H9 (cell line): ENCODE data around the gene TPTE. TPM values are rescaled to one million over a fixed set of nuclear protein-coding genes. Genes with fewer than 3 reads are reported as not detected.
"Not testable (repeated sequence)": the region's sequence is repeated elsewhere in the genome, so short reads cannot be mapped to it uniquely, and the experiment has no call there.

Experiments
- DNase-seq: peaks from one replicate; pipeline ENCODE4 v3.0.0-alpha.2; 2017
- H2AFZ ChIP-seq: one replicate; pipeline ENCODE4 v1.6.1; 2013; ENCODE audit warnings: mild to moderate bottlenecking, low read length, control low read depth, moderate library complexity
- H2AK5ac ChIP-seq: 2 replicates; pipeline ENCODE4 v1.6.1; 2013; ENCODE audit warnings: low read length, control low read depth, mixed read lengths; ENCODE audit not compliant: insufficient read length
- H2BK120ac ChIP-seq: one replicate; pipeline ENCODE4 v1.6.1; 2013; ENCODE audit warnings: low read depth, mild to moderate bottlenecking, low read length, control low read depth, inconsistent platforms; ENCODE audit not compliant: poor library complexity, severe bottlenecking
- H2BK12ac ChIP-seq: 2 replicates; pipeline ENCODE4 v1.6.1; 2013; ENCODE audit warnings: low read length, control low read depth, mixed read lengths, low read depth; ENCODE audit not compliant: insufficient read length
- H2BK15ac ChIP-seq: 2 replicates; pipeline ENCODE4 v1.6.1; 2013; ENCODE audit warnings: low read depth, low read length, control low read depth
- H2BK20ac ChIP-seq: one replicate; pipeline ENCODE4 v1.6.1; 2013; ENCODE audit warnings: low read depth, mild to moderate bottlenecking, low read length, control low read depth, inconsistent platforms; ENCODE audit not compliant: poor library complexity, severe bottlenecking
- H2BK5ac ChIP-seq: 2 replicates; pipeline ENCODE4 v1.6.1; 2013; ENCODE audit warnings: low read length, control low read depth, mixed read lengths; ENCODE audit not compliant: insufficient read length
- H3K14ac ChIP-seq: 2 replicates; pipeline ENCODE4 v1.6.1; 2013; ENCODE audit warnings: low read length, control low read depth; ENCODE audit not compliant: insufficient read depth
- H3K18ac ChIP-seq: 2 replicates; pipeline ENCODE4 v1.6.1; 2013; ENCODE audit warnings: low read depth, mild to moderate bottlenecking, mixed read lengths, low read length, control low read depth; ENCODE audit not compliant: insufficient read length
- H3K23ac ChIP-seq: 2 replicates; pipeline ENCODE4 v1.6.1; 2013; ENCODE audit warnings: low read length, control low read depth, mixed read lengths, low read depth; ENCODE audit not compliant: insufficient read length
- H3K23me2 ChIP-seq: 2 replicates; pipeline ENCODE4 v1.6.1; 2013; ENCODE audit warnings: low read depth, mild to moderate bottlenecking, mixed read lengths, low read length, control low read depth; ENCODE audit not compliant: insufficient read length, poor library complexity, severe bottlenecking
- H3K27ac ChIP-seq: 2 replicates; pipeline ENCODE4 v1.5.1; 2013; ENCODE audit warnings: low read length, control low read depth, mixed read lengths, low read depth; ENCODE audit not compliant: insufficient read length
- H3K27me3 ChIP-seq: 2 replicates; pipeline ENCODE4 v1.6.1; 2013; ENCODE audit warnings: low read length, control low read depth, inconsistent platforms; ENCODE audit not compliant: insufficient read depth
- H3K4ac ChIP-seq: 2 replicates; pipeline ENCODE4 v1.6.1; 2013; ENCODE audit warnings: low read depth, mild to moderate bottlenecking, control low read depth, inconsistent platforms, low read length, moderate library complexity
- H3K4me1 ChIP-seq: 2 replicates; pipeline ENCODE4 v1.6.1; 2013; ENCODE audit warnings: low read length, control low read depth, inconsistent platforms; ENCODE audit not compliant: insufficient read depth
- H3K4me2 ChIP-seq: 2 replicates; pipeline ENCODE4 v1.6.1; 2013; ENCODE audit warnings: low read length, control low read depth, mixed read lengths; ENCODE audit not compliant: insufficient read length, insufficient read depth
- H3K56ac ChIP-seq: 2 replicates; pipeline ENCODE4 v1.6.1; 2013; ENCODE audit warnings: low read depth, mild to moderate bottlenecking, mixed read lengths, low read length, control low read depth; ENCODE audit not compliant: insufficient read length
- H3K79me1 ChIP-seq: 2 replicates; pipeline ENCODE4 v1.6.1; 2013; ENCODE audit warnings: low read depth, mild to moderate bottlenecking, moderate library complexity, low read length, control low read depth, inconsistent platforms; ENCODE audit not compliant: insufficient read depth, poor library complexity, severe bottlenecking
- H3K79me2 ChIP-seq: 2 replicates; pipeline ENCODE4 v1.6.1; 2013; ENCODE audit warnings: low read length, control low read depth, inconsistent platforms; ENCODE audit not compliant: insufficient read depth
- H3K9ac ChIP-seq: 2 replicates; pipeline ENCODE4 v1.6.1; 2013; ENCODE audit warnings: low read length, control low read depth, mixed read lengths; ENCODE audit not compliant: insufficient read length; ENCODE audit errors: extremely low read depth
- H3K9me3 ChIP-seq: one replicate; pipeline ENCODE4 v1.6.1; 2013; ENCODE audit warnings: low read depth, low read length, inconsistent platforms; ENCODE audit not compliant: control insufficient read depth
- H3T11ph ChIP-seq: one replicate; pipeline ENCODE4 v1.6.1; 2013; ENCODE audit warnings: mild to moderate bottlenecking, low read length, control low read depth, inconsistent platforms
- H4K20me1 ChIP-seq: one replicate; pipeline ENCODE4 v1.6.1; 2013; ENCODE audit not compliant: control insufficient read depth, insufficient read length, insufficient read depth
- H4K5ac ChIP-seq: 2 replicates; pipeline ENCODE4 v1.6.1; 2013; ENCODE audit warnings: low read depth, mild to moderate bottlenecking, mixed read lengths, low read length, control low read depth; ENCODE audit not compliant: insufficient read length
- H4K8ac ChIP-seq: replicated peaks from 2 replicates; pipeline ENCODE4 v1.6.1; 2013; ENCODE audit warnings: low read length, control low read depth, mixed read lengths, low read depth; ENCODE audit not compliant: insufficient read length
- H4K91ac ChIP-seq: 2 replicates; pipeline ENCODE4 v1.6.1; 2013; ENCODE audit warnings: low read depth, mild to moderate bottlenecking, moderate library complexity, mixed read lengths, low read length, control low read depth; ENCODE audit not compliant: insufficient read length
- H3K27ac Mint-ChIP-seq, 3 experiments: 2 replicates in 2 of 3; 3 replicates in 1 of 3; pipeline ENCODE4 v1.8.0; 2020 to 2021; ENCODE audit warnings: mixed read lengths in 3 of 3, mild to moderate bottlenecking in 1 of 3, moderate library complexity in 1 of 3
- H3K27me3 Mint-ChIP-seq: 2 replicates; pipeline ENCODE4 v1.8.0; 2021; ENCODE audit warnings: low read depth, mild to moderate bottlenecking, moderate library complexity, mixed read lengths
- H3K36me3 Mint-ChIP-seq, 3 experiments: 2 replicates in 2 of 3; 3 replicates in 1 of 3; pipeline ENCODE4 v1.8.0; 2020 to 2021; ENCODE audit warnings: low read depth in 3 of 3, mixed read lengths in 3 of 3; ENCODE audit not compliant: insufficient read depth in 1 of 3
- H3K4me1 Mint-ChIP-seq, 2 experiments: 2 replicates each; pipeline ENCODE4 v1.8.0; 2020; ENCODE audit warnings: mixed read lengths in 2 of 2
- H3K4me3 Mint-ChIP-seq, 2 experiments: 2 replicates in 1 of 2; 3 replicates in 1 of 2; pipeline ENCODE4 v1.8.0; 2020 to 2021; ENCODE audit warnings: mild to moderate bottlenecking in 2 of 2, mixed read lengths in 2 of 2, moderate library complexity in 1 of 2
- H3K9me3 Mint-ChIP-seq, 2 experiments: 2 replicates in 1 of 2; 3 replicates in 1 of 2; pipeline ENCODE4 v1.8.0; 2020; ENCODE audit warnings: mild to moderate bottlenecking in 2 of 2, mixed read lengths in 2 of 2, moderate library complexity in 1 of 2
- WGBS: extraction: QIAGEN DNeasy Blood & Tissue Kit; methylation state at CpG from one replicate; pipeline ENCODE4 v1.1.7; 2013; ENCODE audit warnings: missing lambda C conversion rate, low lambda C conversion rate, mixed read lengths; ENCODE audit not compliant: insufficient read length; ENCODE audit errors: extremely low coverage; 5-methylcytosine and 5-hydroxymethylcytosine counted together
- total RNA-seq: library from RNA; stranded (reverse); gene quantifications from 2 replicates; pipeline ENCODE4 v1.2.1, GENCODE V29; 2021

TPTE gene
- total RNA-seq, 1 experiment from 2014 or later: not detected

GRCh38 chr21:10570803-10571202 lies 49.4 kb downstream of the TPTE start:
- H3K9me3 ChIP-seq: peaks cover 90% of the 10 kb centered on the region
- Mint-ChIP-seq H3K36me3 (peaks cover 15 to 36% (median 27%) of the 10 kb centered on the region in 3 experiments), H3K9me3 (peaks cover 23 to 24% of the 10 kb centered on the region in 2 experiments)
- H3K27me3 ChIP-seq, H3K23ac ChIP-seq, H4K20me1 ChIP-seq, H3K18ac ChIP-seq, H2BK5ac ChIP-seq, H3K4me3 Mint-ChIP-seq, H3K4ac ChIP-seq, H2BK20ac ChIP-seq, H2BK120ac ChIP-seq, H3K23me2 ChIP-seq, H3K79me2 ChIP-seq, H4K8ac ChIP-seq, H3K4me2 ChIP-seq, H3K79me1 ChIP-seq, H3K14ac ChIP-seq, H2AFZ ChIP-seq, DNase-seq, H3K56ac ChIP-seq, H3K27ac Mint-ChIP-seq, H4K5ac ChIP-seq, H3K27ac ChIP-seq, H3K4me1 ChIP-seq, H3K9ac ChIP-seq, H3K27me3 Mint-ChIP-seq, H2BK15ac ChIP-seq, H3T11ph ChIP-seq, H3K4me1 Mint-ChIP-seq, H2BK12ac ChIP-seq, H4K91ac ChIP-seq, H2AK5ac ChIP-seq: not testable (repeated sequence)
- WGBS: no CpG with 5 or more reads among the region's 2 CpGs

DNA sequence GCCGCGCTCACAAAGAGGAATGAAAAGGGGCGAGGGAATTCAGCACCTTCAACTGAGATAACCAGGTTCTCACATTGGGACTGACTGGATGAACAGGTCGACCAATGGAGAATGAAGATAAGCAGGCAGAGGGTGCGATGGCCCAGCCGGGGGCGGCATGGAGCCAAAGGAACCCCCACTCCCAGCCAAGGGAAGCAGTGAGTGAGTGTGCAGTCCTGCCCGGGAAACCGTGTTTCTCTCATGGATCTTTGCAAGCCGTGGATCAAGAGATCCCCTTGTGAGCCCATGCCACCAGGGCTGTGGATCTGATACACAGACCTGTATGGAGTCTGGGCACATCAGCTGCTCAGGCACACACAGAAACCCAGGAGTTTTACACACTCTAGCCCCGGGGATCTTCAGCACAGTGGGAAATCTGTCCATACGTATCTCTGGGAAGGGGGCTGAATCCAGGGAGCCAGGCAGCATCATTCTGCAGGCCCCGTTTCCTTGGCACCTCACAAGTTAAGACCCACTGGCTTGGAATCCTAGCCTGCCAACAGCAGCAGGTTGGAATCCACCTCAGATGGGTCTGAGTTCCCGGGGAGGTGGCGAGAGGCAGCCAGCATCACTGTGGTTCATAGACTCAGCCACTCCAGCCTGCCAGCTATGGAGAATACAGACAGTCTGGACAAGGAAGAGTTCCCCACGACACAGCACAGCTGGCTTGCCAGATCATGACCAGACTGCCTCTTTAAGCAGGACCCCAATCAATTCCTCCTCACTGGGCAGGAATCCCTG lies 53.3 kb downstream of the TPTE start:
- not testable (repeated sequence) for H3K79me2 ChIP-seq, H3K27ac ChIP-seq, H3K27ac Mint-ChIP-seq, H2BK20ac ChIP-seq, H2BK5ac ChIP-seq, H3K27me3 Mint-ChIP-seq, H2BK15ac ChIP-seq, DNase-seq, H3T11ph ChIP-seq, H3K4me2 ChIP-seq, H3K18ac ChIP-seq, H2BK12ac ChIP-seq, H3K14ac ChIP-seq, H2BK120ac ChIP-seq, H4K91ac ChIP-seq, H3K4ac ChIP-seq, H4K5ac ChIP-seq, H4K8ac ChIP-seq, H3K56ac ChIP-seq, H4K20me1 ChIP-seq, H3K4me3 Mint-ChIP-seq, H2AFZ ChIP-seq, H3K4me1 ChIP-seq, H3K23me2 ChIP-seq, H3K9ac ChIP-seq, H3K23ac ChIP-seq, H3K27me3 ChIP-seq, H2AK5ac ChIP-seq, H3K79me1 ChIP-seq, H3K4me1 Mint-ChIP-seq
- H3K9me3 ChIP-seq: peaks cover 91% of the 10 kb centered on the region
- Mint-ChIP-seq H3K36me3 (peaks cover 15 to 39% (median 24%) of the 10 kb centered on the region in 3 experiments), H3K9me3 (peaks cover 51 to 52% of the 10 kb centered on the region in 2 experiments)
- no CpG with 5 or more reads among the region's 16 CpGs for WGBS
